GM23338 (cell line): ENCODE measurements around the gene APCDD1L. TPM values are rescaled to one million over a fixed set of nuclear protein-coding genes. Genes with fewer than 3 reads are reported as not detected.

Source experiments
- ATAC-seq: fragments of 200-7000 bp; cut with Tn5 transposase; 3 replicates; pipeline ENCODE4 v1.9.1; 2020
- DNase-seq: peaks from one replicate; pipeline ENCODE4 v3.0.0-alpha.2; 2015; ENCODE audit warnings: low spot score
- H2AFZ ChIP-seq: fragments of 200-600 bp; sonication (generic); 2 replicates; pipeline ENCODE4 v1.8.0; 2016; ENCODE audit warnings: antibody characterized with exemption, mild to moderate bottlenecking, moderate library complexity
- H3F3A ChIP-seq: fragments of 200-600 bp; sonication (generic); replicated peaks from 2 replicates; pipeline ENCODE4 v1.8.0; 2017; ENCODE audit warnings: antibody characterized with exemption, mixed run types, low read depth
- H3K27ac ChIP-seq: fragments of 200-600 bp; sonication (generic); 2 replicates; pipeline ENCODE4 v1.6.1; 2016; ENCODE audit warnings: low read depth
- H3K27me3 ChIP-seq: fragments of 200-600 bp; sonication (generic); 2 replicates; pipeline ENCODE4 v1.8.0; 2016; ENCODE audit warnings: mild to moderate bottlenecking, mixed run types, moderate library complexity; ENCODE audit not compliant: insufficient read depth
- H3K36me3 ChIP-seq: fragments of 200-600 bp; sonication (generic); 2 replicates; pipeline ENCODE4 v1.8.0; 2016; ENCODE audit warnings: mild to moderate bottlenecking; ENCODE audit not compliant: insufficient read depth
- H3K4me1 ChIP-seq: fragments of 200-600 bp; sonication (generic); 2 replicates; pipeline ENCODE4 v1.8.0; 2016; ENCODE audit warnings: mild to moderate bottlenecking, moderate library complexity; ENCODE audit not compliant: insufficient read depth
- H3K4me2 ChIP-seq: fragments of 200-600 bp; sonication (generic); 2 replicates; pipeline ENCODE4 v1.7.1; 2017; ENCODE audit warnings: mixed run types
- H3K4me3 ChIP-seq: fragments of 200-600 bp; sonication (generic); 2 replicates; pipeline ENCODE4 v1.6.1; 2016; ENCODE audit warnings: mixed run types
- H3K79me2 ChIP-seq: fragments of 200-600 bp; sonication (generic); replicated peaks from 2 replicates; pipeline ENCODE4 v1.8.0; 2017; ENCODE audit warnings: mild to moderate bottlenecking; ENCODE audit not compliant: insufficient read depth
- H3K9me2 ChIP-seq: fragments of 200-600 bp; sonication (generic); 2 replicates; pipeline ENCODE4 v1.8.0; 2017; ENCODE audit not compliant: insufficient read depth
- H4K20me1 ChIP-seq: fragments of 200-600 bp; sonication (generic); replicated peaks from 2 replicates; pipeline ENCODE4 v1.8.0; 2017; ENCODE audit warnings: mild to moderate bottlenecking; ENCODE audit not compliant: insufficient read depth
- H3K27ac Mint-ChIP-seq: 2 replicates; pipeline ENCODE4 v1.8.0; 2020; ENCODE audit warnings: inconsistent platforms, mild to moderate bottlenecking, moderate library complexity, mixed read lengths
- H3K27me3 Mint-ChIP-seq: 3 replicates; pipeline ENCODE4 v1.8.0; 2022; ENCODE audit warnings: low read depth, mild to moderate bottlenecking, moderate library complexity, mixed read lengths, inconsistent platforms; ENCODE audit not compliant: insufficient read depth, poor library complexity
- H3K36me3 Mint-ChIP-seq: 3 replicates; pipeline ENCODE4 v1.8.0; 2021; ENCODE audit warnings: low read depth, mild to moderate bottlenecking, inconsistent platforms, moderate library complexity, mixed read lengths
- H3K4me1 Mint-ChIP-seq: 3 replicates; pipeline ENCODE4 v1.8.0; 2020; ENCODE audit warnings: mild to moderate bottlenecking, inconsistent platforms, mixed read lengths
- H3K4me3 Mint-ChIP-seq: 3 replicates; pipeline ENCODE4 v1.8.0; 2021; ENCODE audit warnings: moderate library complexity, mild to moderate bottlenecking, inconsistent platforms, mixed read lengths
- H3K9me3 Mint-ChIP-seq: 3 replicates; pipeline ENCODE4 v1.8.0; 2020; ENCODE audit warnings: moderate library complexity, mild to moderate bottlenecking, inconsistent platforms, mixed read lengths
- CREB1 ChIP-seq: fragments of 250-450 bp; sonication (Bioruptor Pico); IDR thresholded peaks from 2 replicates; pipeline ENCODE4 v1.5.0; 2020; ENCODE audit warnings: low read depth, mild to moderate bottlenecking, moderate library complexity
- CTCF ChIP-seq, 2 experiments: fragments of 200-600 bp in 1 of 2; sonication (generic) in 1 of 2; conservative IDR thresholded peaks; 2 replicates each; pipeline versions ENCODE4 v1.5.1 to v1.6.1; 2016 to 2017; ENCODE audit warnings: antibody characterized with exemption in 2 of 2, low read depth in 2 of 2, mild to moderate bottlenecking in 2 of 2, moderate library complexity in 1 of 2
- ETS1 ChIP-seq: IDR thresholded peaks from 2 replicates; pipeline ENCODE4 v1.6.1; 2016; ENCODE audit warnings: antibody characterized with exemption
- EZH2 ChIP-seq: fragments of 200-600 bp; sonication (generic); IDR thresholded peaks from one replicate; pipeline ENCODE4 v1.8.0; 2017; ENCODE audit warnings: antibody characterized with exemption, mild to moderate bottlenecking, low read depth; ENCODE audit not compliant: unreplicated experiment
- EZH2phosphoT487 ChIP-seq: fragments of 200-600 bp; sonication (generic); IDR thresholded peaks from one replicate; pipeline ENCODE4 v1.8.1; 2018; ENCODE audit warnings: antibody characterized with exemption; ENCODE audit not compliant: unreplicated experiment
- JUNB ChIP-seq: IDR thresholded peaks from one replicate; pipeline ENCODE4 v1.6.1; 2016; ENCODE audit warnings: antibody characterized with exemption; ENCODE audit not compliant: unreplicated experiment
- NANOG ChIP-seq: IDR thresholded peaks from 2 replicates; pipeline ENCODE4 v1.6.1; 2016; ENCODE audit warnings: antibody characterized with exemption, borderline replicate concordance
- POLR2AphosphoS5 ChIP-seq: IDR thresholded peaks from 2 replicates; pipeline ENCODE4 v1.6.1; 2016; ENCODE audit warnings: antibody characterized with exemption, low read depth
- REST ChIP-seq: IDR thresholded peaks from one replicate; pipeline ENCODE4 v1.6.1; 2018; ENCODE audit warnings: antibody characterized with exemption; ENCODE audit not compliant: unreplicated experiment
- STAT1 ChIP-seq: IDR thresholded peaks from one replicate; pipeline ENCODE4 v1.6.1; 2016; ENCODE audit warnings: antibody characterized with exemption; ENCODE audit not compliant: unreplicated experiment
- ZNF114 ChIP-seq: fragments of 250-450 bp; sonication (Bioruptor Pico); IDR thresholded peaks from 2 replicates; pipeline ENCODE4 v1.5.0; 2020; ENCODE audit warnings: mild to moderate bottlenecking, moderate library complexity
- ZNF331 ChIP-seq: fragments of 250-450 bp; sonication (Bioruptor Pico); IDR thresholded peaks from 2 replicates; pipeline ENCODE4 v1.5.0; 2020; ENCODE audit warnings: low read depth, mild to moderate bottlenecking, moderate library complexity
- ZNF462 ChIP-seq: fragments of 250-450 bp; sonication (Bioruptor Pico); IDR thresholded peaks from 2 replicates; pipeline ENCODE4 v1.5.0; 2020; ENCODE audit warnings: mild to moderate bottlenecking, moderate library complexity
- polyA plus RNA-seq: library from polyadenylated mRNA; unstranded; fragments of >200 nt; fragmentation: Nextera tagmentation; extraction: Ambion mirVana; gene quantifications from 2 replicates; pipeline ENCODE4 v1.2.1, GENCODE V29; 2016
- total RNA-seq: library from RNA; depleted of rRNA; stranded (reverse); fragments of >200 nt; shearing (Covaris generic); gene quantifications from 2 replicates; pipeline ENCODE4 v1.2.3, GENCODE V29; 2014

APCDD1L gene
- total and polyA plus RNA-seq, 2 experiments from 2014 or later, result 1.8 to 4.6 TPM

- Histone ChIP-seq H3K9me2 (no peaks in the 10 kb centered on the region), H3K4me3 (no peak overlapping the region), H3K36me3 (no peaks in the 10 kb centered on the region), H3K27ac (no peak overlapping the region), H3K4me1 (no peaks in the 10 kb centered on the region), H3K79me2 (no peaks in the 10 kb centered on the region), H4K20me1 (no peaks in the 10 kb centered on the region), H3K4me2 (no peak overlapping the region; the same call in 1 of the 2 replicates), H3F3A (no peaks in the 10 kb centered on the region), H3K27me3 (no peaks in the 10 kb centered on the region), H2AFZ (peak overlapping the region; percentile 28; the same call in 1 of the 2 replicates)
- Mint-ChIP-seq H3K4me3 (no peak overlapping the region), H3K9me3 (peaks cover 8% of the 10 kb centered on the region; the same call in 1 of the 3 replicates), H3K4me1 (peaks cover 5% of the 10 kb centered on the region; the same call in 1 of the 3 replicates), H3K27ac (no peak overlapping the region), H3K27me3 (peaks cover 15% of the 10 kb centered on the region), H3K36me3 (peaks cover 10% of the 10 kb centered on the region; the same call in 2 of the 3 replicates)
- DNase-seq (peak; percentile 72), ATAC-seq (peak; percentile 89)
- TF ChIP-seq CREB1 (CRISPR knock-in tag) (no peak), ZNF331 (CRISPR knock-in tag) (no peak), REST (no peak), ZNF462 (CRISPR knock-in tag) (no peak), NANOG (no peak), ETS1 (no peak), STAT1 (no peak), JUNB (no peak), EZH2phosphoT487 (no peak), CTCF (conservative IDR thresholded peaks at IDR 0.05; ENCODE audit: low read depth in 2 of 2) (no peak; a peak in 1 of 4 replicates), ZNF114 (no peak), EZH2 (no peak), POLR2AphosphoS5 (no peak)
Observed at GRCh38 chr20:58466729-58467571, 48.2 kb downstream of the APCDD1L start.
